A549 (cell line): ENCODE data around the gene ADRA2A. TPM values are rescaled to one million over a fixed set of nuclear protein-coding genes. Genes with fewer than 3 reads are reported as not detected.

Experiments used
- ATAC-seq, 2 experiments: fragments of 200-7000 bp in 1 of 2; fragments of >200 bp in 1 of 2; cut with Nextera tagmentation in 1 of 2; cut with Tn5 transposase in 1 of 2; 3 replicates each; pipeline versions ENCODE4 v1.8.0 to v1.9.1; 2018 to 2020; ENCODE audit warnings: mild to moderate bottlenecking in 1 of 2, moderate library complexity in 1 of 2
- CTCF ChIA-PET: fragments of 300-600 bp; sonication (Branson Sonifier 250); formaldehyde crosslinking; extraction: SDS; loops from one replicate; lab custom pipeline; 2021; ENCODE audit warnings: antibody characterized with exemption, inconsistent platforms; lab: Yijun Ruan, JAX
- POLR2A ChIA-PET: fragments of 350-600 bp; formaldehyde crosslinking; extraction: SDS; loops from one replicate; lab custom pipeline; 2021; ENCODE audit warnings: antibody characterized with exemption, inconsistent platforms; lab: Yijun Ruan, JAX
- DNase-seq, 2 experiments: peaks; one replicate each; pipeline versions ENCODE4 v3.0.0 to v3.0.0-alpha.2; 2011 to 2016; ENCODE audit warnings: low read depth in 1 of 2, low spot score in 1 of 2
- FAIRE-seq: peaks from 2 replicates; lab custom pipeline; 2011; peaks lifted over from hg19 to GRCh38; lab: Jason Lieb, UNC
- H3K27ac ChIP-seq, 2 experiments: fragments of >200 bp; sonication (Bioruptor Twin); formaldehyde crosslinking; 3 replicates each; pipeline ENCODE4 v1.5.1; 2016 to 2017
- H3K4me1 ChIP-seq: fragments of >200 bp; sonication (Bioruptor Twin); formaldehyde crosslinking; 3 replicates; pipeline ENCODE4 v1.6.1; 2016
- H3K4me2 ChIP-seq: fragments of >200 bp; sonication (Bioruptor Twin); formaldehyde crosslinking; 3 replicates; pipeline ENCODE4 v1.6.1; 2016
- H3K4me3 ChIP-seq: fragments of >200 bp; sonication (Bioruptor Twin); formaldehyde crosslinking; 3 replicates; pipeline ENCODE4 v1.5.1; 2016
- H3K9me3 ChIP-seq: fragments of >200 bp; sonication (Bioruptor Twin); formaldehyde crosslinking; 3 replicates; pipeline ENCODE4 v1.6.1; 2016
- ATOH8 ChIP-seq: fragments of 250-450 bp; sonication (Bioruptor Pico); IDR thresholded peaks from 2 replicates; pipeline ENCODE4 v1.5.0; 2020; ENCODE audit warnings: low read depth, mild to moderate bottlenecking, moderate library complexity
- BCL3 ChIP-seq: fragments of >200 bp; sonication (Bioruptor Twin); formaldehyde crosslinking; IDR thresholded peaks from 3 replicates; pipeline ENCODE4 v1.6.1; 2016
- BHLHE40 ChIP-seq: IDR thresholded peaks from 2 replicates; pipeline ENCODE4 v1.6.1; 2012; ENCODE audit warnings: low read depth, low read length, inconsistent platforms
- CEBPB ChIP-seq, 2 experiments: fragments of >200 bp in 1 of 2; sonication (Bioruptor Twin) in 1 of 2; formaldehyde crosslinking in 1 of 2; IDR thresholded peaks; 2 replicates each; pipeline ENCODE4 v1.6.1; 2012 to 2016
- CHD4 ChIP-seq: fragments of 200-600 bp; sonication (generic); IDR thresholded peaks from 2 replicates; pipeline ENCODE4 v1.6.1; 2016; ENCODE audit warnings: antibody characterized with exemption, mild to moderate bottlenecking, borderline replicate concordance
- CTCF ChIP-seq: fragments of >200 bp; sonication (Bioruptor Twin); formaldehyde crosslinking; IDR thresholded peaks from 3 replicates; pipeline ENCODE4 v1.5.1; 2016
- EP300 ChIP-seq, 2 experiments: fragments of >200 bp; sonication (Bioruptor Twin); formaldehyde crosslinking; IDR thresholded peaks; 2 replicates in 1 of 2; 3 replicates in 1 of 2; pipeline ENCODE4 v1.6.1; 2016 to 2017
- FOSL2 ChIP-seq, 2 experiments: fragments of 450-650 bp in 1 of 2; fragments of >200 bp in 1 of 2; sonication (Bioruptor Twin) in 1 of 2; formaldehyde crosslinking; IDR thresholded peaks; 2 replicates each; pipeline versions ENCODE4 v1.5.0 to v1.6.1; 2016 to 2020; ENCODE audit warnings: mild to moderate bottlenecking in 1 of 2, moderate library complexity in 1 of 2
- GATA3 ChIP-seq: IDR thresholded peaks from 2 replicates; pipeline ENCODE4 v1.6.1; 2012; ENCODE audit warnings: borderline replicate concordance
- KDM5A ChIP-seq: fragments of 200-600 bp; sonication (generic); IDR thresholded peaks from 2 replicates; pipeline ENCODE4 v1.6.1; 2016; ENCODE audit warnings: antibody characterized with exemption, mild to moderate bottlenecking
- MAFK ChIP-seq: fragments of 450-650 bp; IDR thresholded peaks from 2 replicates; pipeline ENCODE4 v1.6.1; 2014; ENCODE audit not compliant: partially characterized antibody
- MAZ ChIP-seq: fragments of 150-350 bp; IDR thresholded peaks from 2 replicates; pipeline ENCODE4 v1.6.1; 2014; ENCODE audit warnings: antibody characterized with exemption, low read depth, low read length, borderline replicate concordance
- MYC ChIP-seq: IDR thresholded peaks from 2 replicates; pipeline ENCODE4 v1.6.1; 2012; ENCODE audit warnings: mild to moderate bottlenecking, inconsistent platforms, low read length, improper control_type of control experiment, borderline replicate concordance
- RNF2 ChIP-seq: fragments of 200-600 bp; sonication (generic); IDR thresholded peaks from 2 replicates; pipeline ENCODE4 v1.6.1; 2016; ENCODE audit warnings: low read depth, mild to moderate bottlenecking, antibody characterized with exemption, moderate library complexity, borderline replicate concordance
- SREBF2 ChIP-seq: fragments of 450-650 bp; IDR thresholded peaks from 2 replicates; pipeline ENCODE4 v1.6.1; 2014; ENCODE audit warnings: mild to moderate bottlenecking, moderate library complexity
- TP53 ChIP-seq: fragments of 250-450 bp; sonication (Bioruptor Pico); IDR thresholded peaks from 2 replicates; pipeline ENCODE4 v1.5.0; 2021; ENCODE audit warnings: mild to moderate bottlenecking, moderate library complexity
- USF2 ChIP-seq: fragments of 450-650 bp; IDR thresholded peaks from 2 replicates; pipeline ENCODE4 v1.6.1; 2014; ENCODE audit warnings: antibody characterized with exemption
- ZFP36 ChIP-seq: fragments of 450-650 bp; IDR thresholded peaks from 2 replicates; pipeline ENCODE4 v1.6.1; 2014; ENCODE audit warnings: borderline replicate concordance; ENCODE audit not compliant: partially characterized antibody
- ZSCAN20 ChIP-seq: fragments of 250-450 bp; sonication (Bioruptor Pico); IDR thresholded peaks from 2 replicates; pipeline ENCODE4 v1.8.0; 2022; ENCODE audit warnings: mild to moderate bottlenecking, moderate library complexity
- WGBS: methylation state at CpG from one replicate; pipeline ENCODE4 v1.1.6; 2017; ENCODE audit errors: missing lambda C conversion rate; 5-methylcytosine and 5-hydroxymethylcytosine counted together
- polyA plus RNA-seq, 4 experiments: library from polyadenylated mRNA; depleted of rRNA in 3 of 4; stranded (reverse); fragments of >200 nt; fragmentation: RNase III in 1 of 4; extraction: RNeasy Plus Mini Kit Qiagen cat#74134 plus additional on column Dnase treatment in 1 of 4; gene quantifications; 2 replicates in 3 of 4; 3 replicates in 1 of 4; pipeline ENCODE4 v1.2.3, GENCODE V29; 2011 to 2017

ADRA2A gene
- polyA plus RNA-seq, 2 of the 4 experiments (the other 2 are of a cell fraction): not detected

GRCh38 chr10:111127081-111127848 lies 50.4 kb downstream of the ADRA2A start:
- FAIRE-seq: no peak
- peaks cover 5% of the 10 kb centered on the region; the same call in 2 of the 3 replicates for H3K4me1 ChIP-seq
- ChIA-PET POLR2A (no interaction called here), CTCF (no interaction called here)
- DNase-seq: no peak
- ATAC-seq: no peak
- 13% methylated on average over 5 of the region's 5 CpGs for WGBS
- TF ChIP-seq BCL3: no peak
- TF ChIP-seq USF2: no peak
- no peak for TF ChIP-seq CHD4
- no peak overlapping the region for H3K4me3 ChIP-seq
- no peaks in the 10 kb centered on the region for H3K9me3 ChIP-seq
- H3K27ac ChIP-seq: no peak overlapping the region
- H3K4me2 ChIP-seq: no peak overlapping the region

GRCh38 chr10:111128331-111129180 lies 51.7 kb downstream of the ADRA2A start:
- H3K4me3 ChIP-seq: no peak overlapping the region
- no peaks in the 10 kb centered on the region; the same call in 2 of the 3 replicates for H3K9me3 ChIP-seq
- peaks cover 5% of the 10 kb centered on the region; the same call in 2 of the 3 replicates for H3K4me1 ChIP-seq
- peak overlapping the region; percentile 23; the same call in 2 of the 3 replicates for H3K4me2 ChIP-seq
- 44% methylated on average over 15 of the region's 15 CpGs for WGBS
- CTCF ChIA-PET: interaction anchor here (1.0 kb wide), 1 partner anchor 52 kb away, joined by 5 read pairs; the partner anchor contains the start of gene ADRA2A
- no peak overlapping the region for H3K27ac ChIP-seq
- POLR2A ChIA-PET: no interaction called here
- TF ChIP-seq MYC (no peak), FOSL2 (IDR thresholded peaks at IDR 0.05) (no peak), FOSL2 (CRISPR knock-in tag; IDR thresholded peaks at IDR 0.05) (peak; percentile 41; the same call in 1 of the 2 replicates), MAFK (no peak), CEBPB (IDR thresholded peaks at IDR 0.05) (no peak)
- DNase-seq (peak; percentile 31 to 61), FAIRE-seq (no peak), ATAC-seq (peak; percentile 79 to 89)

GRCh38 chr10:111129363-111129762 lies 52.5 kb downstream of the ADRA2A start:
- DNase-seq (no peak), ATAC-seq (no peak), FAIRE-seq (no peak)
- H3K4me1 ChIP-seq: peaks cover 5% of the 10 kb centered on the region; the same call in 2 of the 3 replicates
- ChIA-PET CTCF (no interaction called here), POLR2A (no interaction called here)
- H3K27ac ChIP-seq: no peak overlapping the region
- no peak overlapping the region for H3K4me3 ChIP-seq
- H3K4me2 ChIP-seq: no peak overlapping the region
- WGBS: 47% methylated on average over 6 of the region's 6 CpGs
- no peaks in the 10 kb centered on the region; the same call in 2 of the 3 replicates for H3K9me3 ChIP-seq
- no peak for TF ChIP-seq SREBF2
- no peak for TF ChIP-seq GATA3
- no peak for TF ChIP-seq KDM5A
- TF ChIP-seq EP300 (IDR thresholded peaks at IDR 0.05): no peak
- TF ChIP-seq MAZ: no peak
- no peak for TF ChIP-seq ZFP36
- no peak for TF ChIP-seq BHLHE40
- TF ChIP-seq ZSCAN20: no peak

GRCh38 chr10:111130471-111130870 lies 53.6 kb downstream of the ADRA2A start:
- DNase-seq (no peak), ATAC-seq (no peak), FAIRE-seq (no peak)
- Histone ChIP-seq H3K4me2 (no peak overlapping the region), H3K4me1 (peaks cover 5% of the 10 kb centered on the region; the same call in 2 of the 3 replicates), H3K4me3 (no peak overlapping the region), H3K27ac (no peak overlapping the region), H3K9me3 (no peaks in the 10 kb centered on the region; the same call in 2 of the 3 replicates)
- ChIA-PET CTCF (interaction anchor here (1.4 kb wide), 1 partner anchor 55 kb away, joined by 5 read pairs; no protein-coding TSS in a partner anchor), POLR2A (no interaction called here)
- 55% methylated on average over 5 of the region's 5 CpGs for WGBS
- TF ChIP-seq RNF2: no peak
- no peak for TF ChIP-seq ATOH8 (CRISPR knock-in tag)
- TF ChIP-seq BHLHE40: no peak
- no peak for TF ChIP-seq ZFP36
- no peak for TF ChIP-seq USF2
- TF ChIP-seq CTCF: no peak
- TF ChIP-seq TP53 (CRISPR knock-in tag): no peak
